IMR-90 (cell line): ENCODE data around the gene SBF1. TPM values are rescaled to one million over a fixed set of nuclear protein-coding genes. Genes with fewer than 3 reads are reported as not detected.

Source experiments
- ATAC-seq: fragments of 200-7000 bp; cut with Tn5 transposase; 2 replicates; pipeline ENCODE4 v1.9.1; 2020; ENCODE audit warnings: low read depth, mild to moderate bottlenecking, moderate library complexity
- BruUV-seq: library from RNA; stranded (reverse); fragments of 400-500 nt; replicated peaks from 2 replicates; lab custom pipeline; 2021; lab: Mats Ljungman, UMichigan
- CTCF ChIA-PET: fragments of 300-600 bp; formaldehyde crosslinking; extraction: SDS; loops from one replicate; lab custom pipeline; 2021; ENCODE audit warnings: antibody characterized with exemption; lab: Yijun Ruan, JAX
- POLR2A ChIA-PET: fragments of 300-600 bp; sonication (Branson Sonifier 250); formaldehyde crosslinking; loops from one replicate; lab custom pipeline; 2022; ENCODE audit warnings: antibody characterized with exemption; ENCODE audit not compliant: unreplicated experiment; lab: Charles Lee
- DNase-seq: peaks from one replicate; pipeline ENCODE4 v3.0.0; 2013
- H2AFZ ChIP-seq: replicated peaks from 2 replicates; pipeline ENCODE3; 2013; ENCODE audit warnings: low read length, mild to moderate bottlenecking; ENCODE audit not compliant: poor library complexity
- H2AK5ac ChIP-seq: 2 replicates; pipeline ENCODE4 v1.6.1; 2013; ENCODE audit warnings: low read depth, low read length, inconsistent platforms
- H2AK9ac ChIP-seq: replicated peaks from 2 replicates; pipeline ENCODE3; 2013; ENCODE audit warnings: mild to moderate bottlenecking, low read depth, low read length, moderate library complexity; ENCODE audit not compliant: poor library complexity
- H2BK120ac ChIP-seq: 2 replicates; pipeline ENCODE4 v1.6.1; 2013; ENCODE audit warnings: low read depth, low read length, inconsistent platforms
- H2BK15ac ChIP-seq: 3 replicates; pipeline ENCODE4 v1.6.1; 2013; ENCODE audit warnings: low read depth, low read length, inconsistent platforms
- H2BK20ac ChIP-seq: 2 replicates; pipeline ENCODE4 v1.6.1; 2013; ENCODE audit warnings: low read depth, mild to moderate bottlenecking, inconsistent platforms, low read length, moderate library complexity
- H2BK5ac ChIP-seq: 2 replicates; pipeline ENCODE4 v1.6.1; 2013; ENCODE audit warnings: mild to moderate bottlenecking, low read depth, low read length, inconsistent platforms; ENCODE audit not compliant: poor library complexity, severe bottlenecking
- H3K14ac ChIP-seq: replicated peaks from 2 replicates; pipeline ENCODE4 v1.6.1; 2013; ENCODE audit warnings: low read depth, low read length, inconsistent platforms
- H3K18ac ChIP-seq: 2 replicates; pipeline ENCODE4 v1.6.1; 2013; ENCODE audit warnings: low read depth, low read length, control low read depth
- H3K23ac ChIP-seq: 2 replicates; pipeline ENCODE4 v1.6.1; 2013; ENCODE audit warnings: low read depth, low read length, inconsistent platforms
- H3K27ac ChIP-seq: 2 replicates; pipeline ENCODE4 v1.5.1; 2013; ENCODE audit warnings: mild to moderate bottlenecking, control low read depth, low read length; ENCODE audit not compliant: insufficient read depth
- H3K27me3 ChIP-seq: 2 replicates; pipeline ENCODE4 v1.6.1; 2013; ENCODE audit warnings: low read length; ENCODE audit not compliant: control insufficient read depth, insufficient read depth
- H3K36me3 ChIP-seq: 2 replicates; pipeline ENCODE4 v1.6.1; 2013; ENCODE audit warnings: low read length, mixed read lengths; ENCODE audit not compliant: control insufficient read depth, insufficient read depth
- H3K4ac ChIP-seq: 2 replicates; pipeline ENCODE4 v1.6.1; 2013; ENCODE audit warnings: low read depth, low read length, inconsistent platforms
- H3K4me1 ChIP-seq: 2 replicates; pipeline ENCODE4 v1.6.1; 2013; ENCODE audit warnings: low read length, mixed read lengths; ENCODE audit not compliant: control insufficient read depth, insufficient read depth
- H3K4me2 ChIP-seq: 2 replicates; pipeline ENCODE4 v1.6.1; 2013; ENCODE audit warnings: low read depth, mild to moderate bottlenecking, control low read depth, low read length, moderate library complexity
- H3K4me3 ChIP-seq: 2 replicates; pipeline ENCODE4 v1.5.1; 2013; ENCODE audit warnings: low read depth, mild to moderate bottlenecking, control low read depth, low read length, moderate library complexity; ENCODE audit not compliant: insufficient read depth
- H3K56ac ChIP-seq: 2 replicates; pipeline ENCODE4 v1.6.1; 2013; ENCODE audit warnings: low read length, inconsistent platforms; ENCODE audit not compliant: insufficient read depth; ENCODE audit errors: extremely low read depth
- H3K79me1 ChIP-seq, 2 experiments: 2 replicates each; pipeline ENCODE4 v1.6.1; 2013; ENCODE audit warnings: low read length in 2 of 2, inconsistent platforms in 1 of 2, low read depth in 1 of 2
- H3K9ac ChIP-seq: 2 replicates; pipeline ENCODE4 v1.6.1; 2013; ENCODE audit warnings: low read depth, low read length, control low read depth
- H3K9me1 ChIP-seq: 2 replicates; pipeline ENCODE4 v1.6.1; 2013; ENCODE audit warnings: low read length, inconsistent platforms; ENCODE audit not compliant: insufficient read depth
- H3K9me3 ChIP-seq: 2 replicates; pipeline ENCODE4 v1.6.1; 2013; ENCODE audit warnings: low read length; ENCODE audit not compliant: control insufficient read depth, insufficient read depth
- H4K20me1 ChIP-seq: 2 replicates; pipeline ENCODE4 v1.6.1; 2013; ENCODE audit warnings: low read length, inconsistent platforms; ENCODE audit not compliant: insufficient read depth
- H4K5ac ChIP-seq: 2 replicates; pipeline ENCODE4 v1.6.1; 2013; ENCODE audit warnings: mild to moderate bottlenecking, low read depth, low read length, control low read depth
- H4K8ac ChIP-seq, 2 experiments: 2 replicates each; pipeline ENCODE4 v1.6.1; 2013; ENCODE audit warnings: low read depth in 2 of 2, low read length in 2 of 2, control low read depth in 1 of 2, inconsistent platforms in 1 of 2
- H4K91ac ChIP-seq: 2 replicates; pipeline ENCODE4 v1.6.1; 2013; ENCODE audit warnings: low read depth, low read length, inconsistent platforms; ENCODE audit not compliant: insufficient read depth
- FOS ChIP-seq: fragments of 150-350 bp; IDR thresholded peaks from 2 replicates; pipeline ENCODE4 v1.6.1; 2016; ENCODE audit warnings: low read depth, low read length
- MAFK ChIP-seq: IDR thresholded peaks from 2 replicates; pipeline ENCODE4 v1.6.1; 2012; ENCODE audit warnings: low read depth, low read length, improper control_type of control experiment
- MAZ ChIP-seq: IDR thresholded peaks from 2 replicates; pipeline ENCODE4 v1.6.1; 2012; ENCODE audit warnings: low read depth, mild to moderate bottlenecking, low read length, improper control_type of control experiment, moderate library complexity, borderline replicate concordance
- RCOR1 ChIP-seq: IDR thresholded peaks from 2 replicates; pipeline ENCODE4 v1.6.1; 2012; ENCODE audit warnings: mild to moderate bottlenecking, low read length, improper control_type of control experiment; ENCODE audit not compliant: insufficient replicate concordance
- WGBS, 2 experiments: methylation state at CpG; one replicate each; pipeline versions ENCODE4 v1.1.5 to v1.1.7; 2013; ENCODE audit warnings: missing lambda C conversion rate in 2 of 2; ENCODE audit not compliant: insufficient read length in 1 of 2; ENCODE audit errors: extremely low coverage in 2 of 2; 5-methylcytosine and 5-hydroxymethylcytosine counted together
- dilution Hi-C: fragments of 300-500 bp; cut with HindIII; formaldehyde crosslinking; loops from one replicate; pipeline ENCODE4 v1.14.3; 2018; ENCODE audit warnings: low sequenced_read_pairs; ENCODE audit not compliant: unreplicated experiment
- in situ Hi-C: fragments of 300-500 bp; cut with MboI; formaldehyde crosslinking; loops from 3 replicates; pipeline ENCODE4 v1.14.3; 2019; ENCODE audit warnings: low sequenced_read_pairs, inconsistent platforms, mixed read lengths
- intact Hi-C: fragments of 100-400 bp; cut with micrococcal nuclease; formaldehyde crosslinking; loops from 2 replicates; pipeline ENCODE4 v1.10.0; 2022
- polyA plus RNA-seq, 3 experiments: library from polyadenylated mRNA; depleted of rRNA; stranded (reverse); fragments of >200 nt; gene quantifications; 2 replicates each; pipeline ENCODE4 v1.2.3, GENCODE V29; 2012; ENCODE audit warnings: low replicate concordance in 1 of 3
- total RNA-seq: library from RNA; depleted of rRNA; stranded (reverse); fragments of >200 nt; gene quantifications from 2 replicates; pipeline ENCODE4 v1.2.3, GENCODE V29; 2012
- TF ChIP-seq, protein P1 (sequence below): conservative IDR thresholded peaks from 2 replicates; pipeline ENCODE4 v1.5.1; 2012; ENCODE audit warnings: mild to moderate bottlenecking, low read depth, low read length, improper control_type of control experiment

SBF1 gene
- total and polyA plus RNA-seq, 2 of the 4 experiments (the other 2 are of a cell fraction): 21.5 to 33.2 TPM

GRCh38 chr22:50521710-50522109 is 46.9 kb upstream of the SBF1 start:
- dilution Hi-C loops (no loop called here), intact Hi-C loops (no loop called here), in situ Hi-C loops (no loop called here)
- Histone ChIP-seq H4K5ac (no peak overlapping the region), H3K27me3 (no peaks in the 10 kb centered on the region), H2AK9ac (peak overlapping the region; percentile 55), H3K9me3 (no peaks in the 10 kb centered on the region), H3K9ac (no peak overlapping the region), H3K36me3 (peaks cover 44% of the 10 kb centered on the region), H3K56ac (no peak overlapping the region), H3K23ac (no peak overlapping the region), H3K4ac (no peak overlapping the region), H4K91ac (no peak overlapping the region), H3K4me1 (peaks cover 8% of the 10 kb centered on the region), H3K4me3 (no peak overlapping the region), H3K18ac (no peak overlapping the region), H2BK15ac (no peak overlapping the region), H3K27ac (no peak overlapping the region), H4K20me1 (peaks cover 19% of the 10 kb centered on the region), H4K8ac (no peak overlapping the region), H3K4me2 (no peak overlapping the region), H2BK120ac (no peak overlapping the region), H2AFZ (no peak overlapping the region), H3K79me1 (peaks cover 8 to 42% of the 10 kb centered on the region in 2 experiments), H2BK5ac (no peak overlapping the region), H3K14ac (no peak overlapping the region), H2AK5ac (no peak overlapping the region), H2BK20ac (no peak overlapping the region), H3K9me1 (peaks cover 4% of the 10 kb centered on the region)
- DNase-seq (no peak), ATAC-seq (no peak)
- BruUV-seq: no TSS peak
- CTCF ChIA-PET: interaction anchor here (0.5 kb wide), 1 partner anchor 63 kb away, joined by 4 read pairs; no protein-coding TSS in a partner anchor
- POLR2A ChIA-PET: no interaction called here
- no peak for TF ChIP-seq FOS
- TF ChIP-seq, protein P1, sequence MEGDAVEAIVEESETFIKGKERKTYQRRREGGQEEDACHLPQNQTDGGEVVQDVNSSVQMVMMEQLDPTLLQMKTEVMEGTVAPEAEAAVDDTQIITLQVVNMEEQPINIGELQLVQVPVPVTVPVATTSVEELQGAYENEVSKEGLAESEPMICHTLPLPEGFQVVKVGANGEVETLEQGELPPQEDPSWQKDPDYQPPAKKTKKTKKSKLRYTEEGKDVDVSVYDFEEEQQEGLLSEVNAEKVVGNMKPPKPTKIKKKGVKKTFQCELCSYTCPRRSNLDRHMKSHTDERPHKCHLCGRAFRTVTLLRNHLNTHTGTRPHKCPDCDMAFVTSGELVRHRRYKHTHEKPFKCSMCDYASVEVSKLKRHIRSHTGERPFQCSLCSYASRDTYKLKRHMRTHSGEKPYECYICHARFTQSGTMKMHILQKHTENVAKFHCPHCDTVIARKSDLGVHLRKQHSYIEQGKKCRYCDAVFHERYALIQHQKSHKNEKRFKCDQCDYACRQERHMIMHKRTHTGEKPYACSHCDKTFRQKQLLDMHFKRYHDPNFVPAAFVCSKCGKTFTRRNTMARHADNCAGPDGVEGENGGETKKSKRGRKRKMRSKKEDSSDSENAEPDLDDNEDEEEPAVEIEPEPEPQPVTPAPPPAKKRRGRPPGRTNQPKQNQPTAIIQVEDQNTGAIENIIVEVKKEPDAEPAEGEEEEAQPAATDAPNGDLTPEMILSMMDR: no peak
- no peak for TF ChIP-seq MAZ
- TF ChIP-seq MAFK: no peak
- TF ChIP-seq RCOR1: no peak
- WGBS, 2 experiments: 98% methylated on average over 5 of the region's 10 CpGs; no CpG with 5 or more reads in 1 of the 2 experiments
